GM18951 (cell line): ENCODE measurements around the gene TMEM126A.
"Not testable (repeated sequence)": the region's sequence is repeated elsewhere in the genome, so short reads cannot be mapped to it uniquely, and the experiment has no call there.

ENCODE experiments used
- POLR2A ChIP-seq: IDR thresholded peaks from 4 replicates; pipeline ENCODE4 v1.6.1; 2011; ENCODE audit warnings: mild to moderate bottlenecking; ENCODE audit not compliant: insufficient read length, insufficient read depth; ENCODE audit errors: extremely low read depth
- in situ Hi-C: fragments of 300-500 bp; cut with MboI; formaldehyde crosslinking; loops from one replicate; pipeline ENCODE4 v1.12.0; 2022; ENCODE audit warnings: low sequenced_read_pairs, mixed read lengths, inconsistent platforms; ENCODE audit not compliant: unreplicated experiment

TMEM126A gene

DNA sequence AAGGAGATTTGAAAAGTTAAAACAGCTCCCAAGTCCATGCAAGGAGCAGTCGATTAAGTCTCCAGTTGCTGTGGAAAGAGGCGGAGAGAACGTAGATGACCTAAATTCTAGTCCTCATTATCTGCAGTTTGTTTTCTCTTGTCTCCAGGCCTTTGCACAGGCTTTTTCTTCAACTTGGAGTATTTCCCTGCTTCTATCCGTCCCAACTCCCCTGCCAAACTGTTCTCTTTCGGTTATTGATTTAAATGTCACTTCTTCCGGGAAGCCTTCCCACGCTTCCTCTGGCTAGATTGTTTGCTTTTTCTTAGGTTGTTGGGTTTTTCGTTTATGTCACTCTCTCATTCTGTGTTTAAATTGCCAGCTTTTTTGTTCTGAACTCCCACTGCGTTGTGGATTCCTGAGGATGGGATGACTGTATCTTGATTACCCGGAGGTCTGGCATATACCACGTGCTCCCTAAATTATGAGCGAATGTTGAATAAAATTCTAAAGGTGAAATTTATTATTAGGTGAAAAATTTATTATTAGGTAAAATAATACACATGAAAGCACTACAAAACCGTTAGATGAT, 18.9 kb upstream of the TMEM126A start:
- in situ Hi-C loops: no loop called here
- TF ChIP-seq POLR2A: no peak

DNA sequence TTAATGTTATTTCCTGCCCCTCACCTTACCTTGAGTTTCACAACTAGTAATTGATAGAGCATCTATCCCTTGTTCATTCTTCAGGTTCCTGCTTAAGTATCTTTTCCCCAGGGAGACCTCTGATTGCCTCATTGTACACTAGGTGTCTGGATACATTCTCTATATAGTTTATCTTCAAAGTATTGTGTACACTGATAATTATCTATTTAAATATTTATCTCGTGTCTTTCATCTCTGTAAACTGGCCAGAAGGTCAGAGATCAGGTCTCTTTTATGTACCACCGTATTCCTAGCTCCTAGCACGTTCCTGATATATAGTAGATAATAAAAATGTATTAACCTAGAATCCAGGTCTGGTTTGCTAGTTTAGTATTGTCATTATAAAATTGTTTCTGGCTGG, 13.0 kb upstream of the TMEM126A start:
- in situ Hi-C loops: no loop called here
- TF ChIP-seq POLR2A: no peak

DNA sequence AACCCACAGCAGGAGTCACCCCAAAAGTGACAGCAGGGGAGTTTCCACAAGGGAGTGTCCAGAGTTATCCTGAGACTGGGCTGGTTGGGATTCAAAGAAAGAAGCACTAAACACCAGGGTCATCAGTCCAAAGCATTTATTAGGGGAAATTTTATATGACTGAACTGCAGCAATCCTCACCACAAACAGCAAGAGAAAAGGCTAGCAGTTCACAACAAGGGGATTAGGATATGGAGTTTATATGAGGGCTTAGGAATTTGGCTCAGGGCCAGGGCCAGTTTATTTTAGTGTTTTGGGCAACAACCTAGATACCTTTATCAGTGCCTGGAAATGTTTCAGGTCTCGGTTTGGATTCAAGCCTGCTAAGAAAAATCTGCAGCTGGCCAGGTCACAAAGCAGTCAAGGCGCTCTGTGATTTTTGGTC, 4.6 kb upstream of the TMEM126A start:
- in situ Hi-C loops: no loop called here
- no peak for TF ChIP-seq POLR2A

DNA sequence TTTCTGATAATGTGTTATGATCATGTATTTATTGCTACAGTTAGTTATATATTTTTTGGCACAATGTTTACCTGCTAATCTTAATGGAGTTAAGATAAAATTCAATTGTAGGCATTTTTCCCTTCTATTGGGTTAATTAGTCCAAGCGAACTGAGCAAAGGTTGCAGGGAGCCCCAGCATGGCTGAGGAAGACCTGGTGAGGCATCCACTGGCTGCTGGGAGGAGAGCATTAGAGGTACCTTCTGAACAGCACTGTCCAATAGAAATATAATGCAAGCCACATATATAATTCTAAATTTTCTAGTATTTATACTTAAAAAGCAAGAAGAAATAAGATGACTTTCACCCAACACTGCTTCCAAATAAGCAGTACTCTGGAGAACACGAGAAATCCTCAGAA, 689 bp upstream of the TMEM126A start:
- no peak for TF ChIP-seq POLR2A
- in situ Hi-C loops: no loop called here

DNA sequence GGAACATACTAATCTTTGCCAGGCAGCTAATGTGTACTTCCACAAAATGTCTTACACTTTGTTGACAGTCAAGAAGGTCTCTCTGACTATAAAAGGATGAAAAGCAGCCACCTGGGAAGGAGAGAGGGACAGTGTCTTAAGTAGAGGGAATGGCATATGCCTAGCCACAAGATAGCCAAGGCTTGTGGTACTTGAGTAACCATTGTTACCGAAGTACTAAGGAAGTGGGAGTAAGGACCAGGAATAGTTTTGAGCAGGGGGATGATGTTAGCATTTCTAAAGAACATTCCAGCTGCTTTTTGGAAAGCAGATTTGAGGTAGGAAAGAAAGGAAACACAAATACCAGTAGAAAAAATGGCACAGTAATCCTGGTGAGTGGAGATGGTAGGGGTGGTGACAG, 3.4 kb downstream of the TMEM126A start:
- no peak for TF ChIP-seq POLR2A
- in situ Hi-C loops: no loop called here

DNA sequence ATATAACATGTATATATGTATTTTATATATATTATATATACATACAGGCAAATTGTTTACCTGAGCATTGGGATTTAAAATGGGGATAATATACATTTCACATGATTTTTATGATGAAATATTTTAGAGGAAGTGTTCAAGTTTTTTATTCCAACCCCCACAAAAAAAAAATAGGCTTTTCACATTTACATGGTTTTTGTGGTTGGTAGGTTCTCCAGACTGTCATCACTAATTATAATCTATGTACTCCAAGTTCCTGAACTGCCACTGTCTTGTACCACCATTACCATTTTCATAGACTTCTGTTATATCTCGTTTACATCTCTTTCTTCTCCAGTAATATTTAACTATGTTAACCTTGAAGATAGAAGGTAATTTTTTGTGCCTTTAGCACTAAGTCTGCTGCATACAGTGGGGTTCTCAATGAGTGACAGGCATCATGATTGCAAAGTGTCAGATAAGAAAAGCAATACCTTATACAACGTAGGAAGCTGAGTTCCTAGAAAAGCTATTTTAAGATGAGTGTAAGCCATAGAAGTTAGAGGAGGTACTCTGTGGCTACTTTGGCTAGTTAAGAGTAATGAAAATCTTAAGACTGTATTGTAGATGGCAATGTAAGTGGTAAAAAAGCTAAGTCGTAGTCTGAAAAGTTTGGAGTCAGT, 5.2 kb downstream of the TMEM126A start:
- TF ChIP-seq POLR2A: no peak
- in situ Hi-C loops: no loop called here

DNA sequence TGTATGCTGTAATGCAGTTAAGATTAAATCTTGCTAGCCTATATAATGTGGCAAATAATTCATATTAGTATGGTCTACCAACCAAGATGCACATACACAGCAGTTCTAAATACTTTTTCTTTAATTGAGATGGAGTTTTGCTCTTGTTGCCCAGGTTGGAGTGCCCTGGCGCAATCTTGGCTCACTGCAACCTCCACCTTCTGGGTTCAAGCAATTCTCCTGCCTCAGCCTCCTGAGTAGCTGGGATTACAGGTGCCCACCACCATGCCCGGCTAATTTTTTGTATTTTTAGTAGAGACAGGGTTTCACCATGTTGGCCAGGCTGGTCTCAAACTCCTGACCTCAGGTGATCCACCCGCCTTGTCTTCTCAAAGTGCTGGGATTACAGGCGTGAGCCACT, 6.6 kb downstream of the TMEM126A start:
- in situ Hi-C loops: not testable (repeated sequence)

DNA sequence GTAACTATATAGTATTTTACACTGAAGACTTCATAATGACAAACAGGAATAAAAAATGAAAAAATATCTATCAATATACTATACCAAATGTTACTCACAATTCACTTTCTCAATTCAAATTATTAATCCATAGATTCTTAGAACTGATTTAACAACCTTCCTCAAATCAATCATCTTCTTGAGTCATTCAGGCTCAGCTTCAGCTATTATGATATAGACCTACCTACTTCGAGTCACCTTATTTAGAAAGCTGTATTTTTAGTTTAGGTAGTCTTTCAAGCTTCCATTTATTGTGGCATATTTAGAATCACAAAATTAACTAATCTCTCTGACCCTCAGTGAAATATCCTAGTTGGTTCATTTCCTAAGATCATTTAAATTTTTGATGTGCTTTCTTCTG, 9.0 kb downstream of the TMEM126A start:
- no peak for TF ChIP-seq POLR2A
- in situ Hi-C loops: no loop called here

DNA sequence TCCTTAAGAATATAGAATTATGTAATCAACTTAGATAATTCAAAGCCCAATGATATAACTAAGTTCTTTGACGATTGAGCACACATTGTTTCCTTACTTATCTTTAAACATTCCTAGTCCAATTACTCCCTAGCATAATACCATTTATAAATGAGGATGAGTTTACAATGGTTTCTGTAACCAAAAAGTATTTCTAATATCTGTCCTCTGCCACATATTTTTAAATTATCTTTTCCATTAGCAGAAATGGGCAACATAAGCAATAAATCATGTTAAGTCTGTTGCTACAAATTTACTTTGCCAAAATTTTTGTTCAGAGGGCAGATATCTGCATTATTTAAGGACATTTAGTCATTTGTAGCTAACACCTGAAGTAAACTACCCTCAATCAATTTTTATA, 10.4 kb downstream of the TMEM126A start:
- in situ Hi-C loops: no loop called here
- no peak for TF ChIP-seq POLR2A

DNA sequence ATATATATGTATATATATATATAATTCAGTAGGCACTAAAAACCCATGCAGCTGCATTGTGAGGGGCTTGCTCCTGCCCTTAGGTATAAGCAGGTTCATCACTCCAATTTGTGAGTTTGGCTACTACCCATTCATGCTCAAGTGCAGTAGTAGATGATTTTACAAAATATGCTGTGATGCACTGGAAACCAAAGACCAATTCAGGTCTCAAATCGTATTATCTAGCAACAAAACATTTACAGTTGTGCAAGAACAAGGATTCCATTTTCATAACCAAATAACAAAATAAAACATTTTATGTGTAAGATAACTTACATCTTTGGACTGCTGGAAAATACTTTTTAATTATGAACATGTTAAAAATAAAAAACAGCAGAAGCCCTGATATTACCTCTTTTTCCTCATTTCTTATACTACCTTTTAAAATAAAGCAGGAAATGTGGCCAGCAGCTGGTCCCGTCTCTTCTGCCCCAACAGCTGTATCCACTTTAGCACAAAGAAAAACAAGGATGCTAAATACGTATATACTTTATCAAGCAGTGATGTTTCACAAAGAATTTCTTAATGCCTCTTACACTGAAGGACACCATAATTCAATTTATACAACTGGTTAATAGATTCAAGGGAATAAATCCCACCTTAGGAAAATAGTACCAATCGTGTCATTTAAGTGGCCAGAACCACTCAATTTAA, 14.4 kb downstream of the TMEM126A start:
- in situ Hi-C loops: no loop called here
- TF ChIP-seq POLR2A: no peak

DNA sequence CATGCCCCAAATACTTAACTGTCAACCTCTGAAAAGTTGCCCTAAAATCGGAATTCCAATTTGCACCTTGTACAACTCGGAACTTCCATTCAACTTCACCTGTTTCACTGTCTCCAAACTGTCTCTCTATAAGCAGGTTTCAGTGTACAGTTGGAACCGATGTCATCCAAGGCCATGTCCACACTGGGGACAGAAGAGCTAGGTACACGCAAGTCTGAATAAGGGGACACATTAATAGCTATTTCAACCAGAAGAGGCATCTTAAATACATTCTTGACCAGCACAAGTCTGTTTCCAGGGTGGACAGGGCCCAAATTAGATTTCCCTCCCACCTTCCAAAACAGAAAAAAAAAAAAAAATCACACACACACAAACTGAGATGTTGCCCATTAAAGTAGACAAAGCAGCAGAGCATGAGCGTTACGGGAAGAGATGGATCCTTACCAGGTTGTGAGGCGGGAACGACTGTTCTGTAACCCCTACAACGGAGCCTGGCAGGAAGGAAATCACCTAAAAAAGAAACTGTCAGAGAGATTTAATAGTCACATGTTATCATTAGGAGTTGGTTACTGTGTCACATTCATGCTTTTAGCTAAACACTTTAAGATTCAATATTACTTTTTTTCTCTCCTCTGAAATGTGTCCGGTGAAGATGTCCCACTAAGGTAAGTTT, 15.4 kb downstream of the TMEM126A start:
- TF ChIP-seq POLR2A: no peak
- in situ Hi-C loops: no loop called here

DNA sequence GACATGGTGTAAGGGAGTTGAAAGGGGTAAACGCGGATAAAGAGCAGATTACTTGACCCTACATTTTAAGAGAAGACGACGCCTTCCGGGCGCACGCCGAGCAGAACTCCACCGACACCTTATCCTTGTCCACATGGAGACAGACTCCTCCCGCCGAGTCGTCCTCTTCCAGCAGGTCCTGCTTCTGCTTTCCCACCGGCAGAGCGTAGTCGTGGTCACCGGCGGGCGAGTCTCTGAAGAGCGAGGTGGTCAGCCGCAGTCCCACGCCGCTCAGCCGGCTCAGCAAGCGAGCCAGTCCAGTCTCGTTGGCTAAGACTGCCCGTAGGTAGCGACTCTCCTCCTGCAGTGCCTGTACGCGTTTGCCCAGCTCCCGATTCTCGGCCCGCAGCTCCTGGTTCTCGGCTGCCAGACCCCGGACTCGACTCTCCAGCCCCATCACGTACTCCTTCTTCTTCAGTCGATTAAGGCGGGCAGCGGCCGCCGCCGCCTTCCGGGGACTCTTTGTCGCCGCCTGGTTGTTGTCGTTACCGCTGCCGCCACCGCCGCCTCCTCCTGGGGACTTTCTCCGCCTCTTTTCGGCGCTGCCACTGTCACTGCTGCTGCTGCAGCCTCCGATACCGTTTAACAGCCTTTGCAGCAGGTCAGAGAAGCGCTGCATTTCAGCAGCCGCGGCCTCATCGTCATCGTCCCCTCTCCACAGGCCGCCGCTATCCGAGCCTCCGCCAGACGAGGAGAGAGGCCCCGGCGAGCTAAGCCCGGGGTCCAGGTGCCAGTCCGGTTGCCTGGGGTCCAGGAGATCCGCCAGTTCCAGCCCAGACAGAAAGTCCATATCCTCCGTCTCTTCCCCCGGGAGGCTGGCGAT, 16.2 kb downstream of the TMEM126A start:
- TF ChIP-seq POLR2A: peak; percentile 52
- in situ Hi-C loops: no loop called here
